ENCODE data around the gene PWWP2B.

The PWWP2B gene

DNA sequence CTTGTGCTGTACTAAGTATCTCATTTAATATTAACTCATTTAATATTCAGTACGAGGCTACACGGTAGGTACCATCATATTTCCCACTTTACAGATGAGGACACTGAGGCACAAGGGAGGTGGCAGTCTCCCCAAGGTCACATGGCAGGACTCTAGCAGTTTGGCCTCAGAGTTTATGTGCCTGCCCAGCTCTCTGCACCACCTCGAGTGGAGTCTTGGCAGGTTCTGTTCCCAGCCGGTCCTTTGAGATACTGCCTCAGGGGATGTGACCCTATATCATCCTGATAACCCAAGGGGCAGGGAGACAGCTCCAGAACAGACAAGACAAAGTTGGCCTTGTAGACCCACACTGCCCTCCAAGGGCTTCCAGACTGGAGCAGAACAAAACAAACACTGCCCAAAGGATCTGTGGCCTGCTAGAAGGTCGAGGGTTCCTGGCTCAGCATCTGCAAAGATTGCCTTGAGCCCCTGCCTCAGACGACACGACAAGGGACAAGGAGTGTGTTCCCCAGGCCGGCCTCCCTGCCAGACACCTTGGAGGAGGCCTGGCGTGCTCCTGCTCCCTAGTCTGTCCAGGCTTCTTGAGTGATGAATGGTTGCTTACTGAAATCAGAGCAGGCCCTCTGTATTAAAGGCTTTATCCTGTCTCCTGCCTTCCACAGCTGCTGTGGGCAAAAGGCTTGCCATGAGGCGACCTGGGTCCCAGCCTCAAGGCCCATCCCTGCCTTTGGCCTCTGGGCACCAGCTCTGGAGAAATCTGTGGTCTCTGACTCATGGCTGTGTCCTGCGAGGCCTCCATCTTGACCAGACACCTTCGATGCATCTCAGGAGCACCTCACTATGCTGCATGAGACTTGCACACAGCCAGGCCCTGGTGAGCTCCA lies 3.9 kb upstream of the PWWP2B start:
- no peak for DNase-seq (ENCODE audit: low read depth in 1 of 2, low spot score in 1 of 2)

DNA sequence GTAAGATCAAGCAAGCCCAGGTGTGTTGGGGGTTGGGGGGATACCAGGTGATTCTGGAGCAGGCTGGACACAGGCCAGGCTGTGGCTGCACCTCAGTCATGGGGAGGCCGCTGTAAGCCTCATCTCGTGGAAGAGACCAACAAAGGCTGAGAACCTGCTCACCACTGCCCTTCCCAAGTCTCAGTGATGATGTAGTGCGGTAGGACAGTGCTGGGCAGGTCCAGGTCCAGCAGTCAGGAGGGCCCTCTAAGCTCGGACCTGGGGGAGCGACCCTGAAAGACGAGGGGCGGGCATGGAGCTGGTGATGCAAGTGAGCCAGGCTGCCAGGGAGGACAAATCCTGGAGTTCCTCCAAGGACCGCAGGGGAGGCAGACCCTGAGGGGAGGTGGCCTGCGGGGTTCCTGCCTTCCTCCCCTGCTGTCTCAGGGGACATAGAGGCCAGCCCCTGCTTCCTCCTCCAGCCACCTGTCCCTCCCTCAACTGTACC lies 3.3 kb upstream of the PWWP2B start:
- no peak for DNase-seq (ENCODE audit: low read depth in 1 of 2, low spot score in 1 of 2)

DNA sequence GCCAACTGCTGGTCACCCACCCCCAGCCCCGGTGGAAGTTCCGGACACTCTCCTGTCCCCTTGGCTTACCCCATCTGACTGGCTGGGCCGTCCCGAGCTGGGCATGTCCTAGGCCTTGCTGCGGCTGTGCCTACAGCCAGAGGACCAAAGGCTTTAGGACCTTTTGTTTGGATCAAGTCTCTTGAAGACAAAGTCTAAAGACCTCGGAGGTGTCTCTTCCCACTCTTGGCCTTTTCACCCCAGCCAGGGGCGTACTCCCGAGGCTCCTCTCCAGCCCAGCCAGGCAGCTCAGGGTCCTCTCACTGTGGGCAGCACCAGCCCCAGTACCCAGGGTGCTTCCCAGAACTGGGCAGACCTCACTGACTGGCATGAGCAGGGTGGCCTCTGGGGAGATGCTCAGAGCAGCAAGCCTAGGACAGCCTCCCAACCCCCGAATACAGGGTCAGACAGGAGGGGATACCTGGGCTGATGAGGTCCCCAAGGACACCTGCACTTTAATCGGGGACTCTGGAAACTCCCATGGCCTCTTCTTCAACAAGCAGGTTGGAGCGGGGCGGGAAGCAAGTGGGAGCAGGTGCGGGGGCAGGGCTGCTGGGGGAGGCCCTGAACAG lies 2.7 kb upstream of the PWWP2B start:
- DNase-seq (ENCODE audit: low read depth in 1 of 2, low spot score in 1 of 2), result no peak

- DNase-seq (ENCODE audit: low read depth in 1 of 2, low spot score in 1 of 2), result no peak
Observed at GRCh38 chr10:132394936-132395703, 1.9 kb upstream of the PWWP2B start.

DNA sequence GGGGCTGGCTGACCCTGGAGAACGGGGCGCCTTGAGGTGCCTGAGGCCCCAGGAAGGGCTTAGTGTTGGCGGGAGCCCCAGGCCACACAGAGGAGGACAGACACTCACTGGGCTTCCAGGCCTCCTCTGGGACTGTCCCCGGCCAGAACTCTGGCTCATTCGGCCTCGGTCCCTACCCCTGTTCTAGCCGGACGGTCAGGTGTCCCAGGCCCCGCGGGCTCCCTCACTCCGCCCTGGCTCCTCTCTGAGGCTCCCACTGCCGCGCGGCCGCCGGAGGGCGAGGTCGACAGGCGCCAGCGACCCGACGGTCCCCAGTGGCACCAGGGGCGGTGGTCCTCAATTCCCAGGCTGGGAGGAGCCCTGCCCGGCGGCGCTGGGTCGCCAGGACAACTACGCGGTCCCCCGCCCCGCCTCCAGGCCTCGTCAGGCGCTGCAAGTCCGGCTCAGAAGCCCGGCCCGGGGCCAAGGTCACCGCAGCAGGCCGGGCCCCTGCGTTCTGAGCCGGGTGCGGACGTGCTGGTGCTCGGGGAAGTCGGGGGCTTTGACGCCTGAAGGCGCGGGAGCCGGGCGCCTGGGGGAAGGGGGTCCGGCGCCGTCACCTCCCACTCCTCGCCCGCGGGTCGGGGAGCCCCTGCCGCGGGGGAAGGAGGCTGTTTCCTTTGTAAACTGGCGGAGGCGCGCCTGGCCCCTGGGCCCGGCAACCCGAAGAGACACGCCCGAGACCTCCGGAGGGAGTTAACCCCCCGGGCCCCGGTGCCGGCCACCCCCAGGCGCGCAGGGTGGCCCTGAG lies 1.1 kb upstream of the PWWP2B start:
- no peak for DNase-seq (ENCODE audit: low read depth in 1 of 2, low spot score in 1 of 2)

GRCh38 chr10:132396494-132397035 lies 435 bp upstream of the PWWP2B start:
- DNase-seq (ENCODE audit: low read depth in 1 of 2, low spot score in 1 of 2), result peak; percentile 47 to 52

DNA sequence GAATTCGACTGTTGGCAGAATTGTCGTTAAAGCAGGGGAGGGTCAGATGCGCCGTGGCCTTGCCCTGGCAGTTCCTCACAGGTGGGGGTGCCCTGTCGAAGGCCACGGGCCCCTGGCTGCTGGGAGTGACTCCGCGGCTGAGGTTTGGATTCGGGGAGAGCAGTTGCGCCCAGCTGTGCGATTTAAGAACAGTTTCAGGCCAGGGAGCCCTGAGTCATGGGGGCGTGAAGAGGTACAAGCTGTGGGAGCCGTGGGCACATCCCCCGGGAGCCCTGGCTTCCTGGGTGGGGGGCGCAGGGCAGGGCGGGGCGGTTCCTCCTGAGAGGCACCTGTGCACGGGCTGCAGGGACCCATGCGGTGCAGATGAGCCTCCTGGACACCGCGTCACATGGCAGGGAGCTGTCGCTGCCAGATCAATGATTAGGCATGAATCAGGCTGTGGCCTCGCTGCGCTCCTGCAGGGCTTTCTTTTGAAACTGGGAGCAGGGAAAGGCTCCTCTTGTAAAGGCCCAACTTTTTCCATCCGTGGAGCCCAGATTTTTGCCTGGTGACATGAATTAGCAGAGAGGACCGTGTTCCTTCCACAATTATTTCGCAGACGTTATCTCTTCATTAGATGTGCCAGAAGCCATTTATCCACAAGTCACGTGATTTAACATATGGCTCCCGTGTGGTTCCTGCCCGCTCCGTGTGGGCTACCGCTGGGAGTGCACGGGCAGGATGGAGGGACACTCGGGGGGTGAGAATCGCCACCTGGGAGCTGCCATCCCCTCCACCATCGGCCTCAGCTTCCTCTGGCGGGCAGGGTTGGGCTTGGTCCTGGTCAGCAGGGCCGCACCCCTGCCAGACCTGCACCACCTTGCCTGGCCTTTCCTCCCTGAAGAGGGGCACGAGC lies 918 bp downstream of the PWWP2B start:
- no peak for DNase-seq (ENCODE audit: low read depth in 1 of 2, low spot score in 1 of 2)

DNA sequence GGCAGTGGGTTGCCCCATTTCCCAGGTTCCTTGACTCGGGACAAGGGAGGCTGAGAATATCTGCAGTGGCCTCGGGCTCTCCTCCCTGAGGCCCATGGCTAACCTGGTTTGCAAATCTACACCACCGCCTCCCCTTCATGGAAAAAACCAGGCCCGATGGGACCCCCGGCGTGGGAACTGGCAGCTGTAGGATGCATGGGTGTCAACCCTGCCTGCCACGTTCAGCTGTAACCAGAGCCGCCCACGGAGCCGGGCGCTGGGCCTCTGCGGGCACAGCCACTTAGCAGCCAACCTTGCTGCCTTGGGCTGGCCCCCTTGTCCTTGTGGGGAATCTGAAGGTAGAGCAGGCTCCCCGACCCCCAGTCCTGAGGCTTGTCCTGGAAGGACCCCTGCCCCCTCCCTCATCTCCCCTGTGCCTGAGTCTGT lies 1.6 kb downstream of the PWWP2B start:
- no peak for DNase-seq (ENCODE audit: low read depth in 1 of 2, low spot score in 1 of 2)

DNA sequence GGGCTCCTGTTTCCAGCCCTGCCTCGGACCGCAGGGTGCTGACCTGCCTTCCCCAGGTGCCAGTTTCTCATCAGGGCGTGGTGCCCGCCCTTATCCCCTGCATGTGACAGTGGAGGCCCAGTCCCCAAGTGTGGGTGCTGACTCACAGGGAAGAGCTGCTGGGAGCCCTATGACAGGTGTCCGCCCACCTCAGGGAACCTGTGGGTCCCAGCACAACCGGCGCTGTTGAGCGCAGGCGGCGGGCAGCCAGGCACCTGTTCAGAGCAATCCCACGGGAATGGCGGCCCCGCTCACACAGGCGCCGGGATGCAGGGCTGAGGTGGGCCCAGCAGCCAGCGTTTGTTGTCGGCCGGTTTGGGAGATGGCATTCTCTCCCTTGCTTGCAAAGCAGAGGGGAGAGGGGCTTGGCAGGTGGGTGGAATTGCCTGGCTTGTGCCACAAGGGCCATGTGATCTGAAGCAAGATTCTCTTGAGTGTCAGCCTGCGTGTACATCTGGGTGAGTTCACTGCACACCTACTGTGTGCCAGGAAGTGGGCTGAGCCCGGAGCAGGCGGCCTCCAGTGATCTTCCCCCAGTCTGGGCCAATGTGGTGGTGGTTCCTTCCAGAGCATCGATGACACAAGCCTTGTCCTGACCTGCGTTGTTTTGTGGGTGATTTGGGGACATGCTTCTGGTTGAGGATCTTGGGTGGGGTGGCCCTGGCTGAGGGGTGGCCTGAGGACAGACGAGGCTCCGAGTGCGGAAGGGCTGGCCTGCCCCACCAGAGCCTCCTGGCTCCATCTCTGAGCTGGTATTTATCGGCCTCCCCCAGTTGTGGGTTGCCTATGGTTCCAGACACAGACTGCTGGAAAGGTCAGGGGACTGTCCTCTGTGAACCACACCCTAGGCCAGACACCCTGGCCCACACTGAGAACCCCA lies 2.4 kb downstream of the PWWP2B start:
- no peak for DNase-seq (ENCODE audit: low read depth in 1 of 2, low spot score in 1 of 2)

DNA sequence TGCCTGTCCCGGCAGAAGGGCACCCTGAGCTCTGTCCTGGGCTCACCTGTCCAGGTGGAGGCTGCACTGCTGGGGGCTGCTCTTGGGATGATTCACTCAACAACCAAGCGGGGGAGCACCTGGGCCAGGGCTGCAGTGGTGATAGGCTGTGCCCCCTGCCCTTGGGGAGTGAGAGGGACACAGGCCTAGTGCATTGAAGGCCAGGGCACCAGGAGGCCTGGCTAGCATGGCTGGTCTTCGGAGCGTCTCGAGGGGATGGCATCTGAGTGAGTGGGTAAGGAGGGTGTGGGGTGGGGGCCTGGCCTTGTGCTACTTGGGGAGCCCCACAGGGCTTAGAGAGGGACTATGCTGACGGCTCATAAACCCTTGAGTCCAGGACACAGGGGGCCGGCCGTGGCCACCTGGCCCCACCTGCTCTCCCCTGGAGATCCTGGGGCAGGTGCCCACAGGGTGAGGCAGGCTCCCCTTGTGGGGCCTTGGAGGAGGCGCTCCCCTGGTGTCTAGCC lies 3.1 kb downstream of the PWWP2B start:
- DNase-seq (ENCODE audit: low read depth in 1 of 2, low spot score in 1 of 2), result no peak

- DNase-seq (ENCODE audit: low read depth in 1 of 2, low spot score in 1 of 2), result no peak
Observed at GRCh38 chr10:132400547-132401151, 3.6 kb downstream of the PWWP2B start.

- DNase-seq (ENCODE audit: low read depth in 1 of 2, low spot score in 1 of 2), result no peak
Observed at GRCh38 chr10:132401401-132402118, 4.6 kb downstream of the PWWP2B start.

- DNase-seq (ENCODE audit: low read depth in 1 of 2, low spot score in 1 of 2), result no peak
Observed at GRCh38 chr10:132402781-132403241, 5.8 kb downstream of the PWWP2B start.

DNA sequence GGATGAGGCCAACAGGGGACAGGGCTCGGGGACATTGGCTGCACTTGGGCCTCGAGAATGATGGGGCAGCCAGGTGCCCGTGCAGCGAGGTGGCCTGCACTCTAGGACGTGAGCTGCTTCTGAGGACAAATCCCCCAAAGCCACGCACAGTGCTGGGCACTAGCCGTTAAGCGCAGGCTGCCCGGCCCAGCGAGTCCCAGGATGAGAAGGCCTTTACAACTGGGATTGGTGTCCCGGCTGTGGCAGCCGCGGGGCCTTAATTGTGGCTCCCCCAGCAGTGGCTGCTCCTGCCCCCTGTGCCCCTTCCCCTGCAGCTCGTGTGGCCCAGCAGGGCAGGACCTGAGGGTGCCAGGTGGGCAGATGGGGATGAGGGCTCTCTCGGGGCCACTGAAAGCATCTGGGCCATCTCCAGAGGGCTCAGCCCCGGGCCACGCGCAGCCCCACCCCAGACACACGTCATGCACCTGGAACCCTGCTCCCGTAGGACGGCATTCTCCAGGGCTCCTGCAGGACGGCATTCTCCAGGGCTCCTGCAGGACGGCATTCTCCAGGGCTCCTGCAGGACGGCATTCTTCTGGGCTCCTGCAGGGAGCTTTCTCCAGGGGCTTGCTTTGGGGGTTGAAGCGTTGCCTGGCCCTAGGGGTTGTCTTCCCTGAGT lies 6.6 kb downstream of the PWWP2B start:
- DNase-seq (ENCODE audit: low read depth in 1 of 2, low spot score in 1 of 2), result no peak

- DNase-seq (ENCODE audit: low read depth in 1 of 2, low spot score in 1 of 2), result no peak
Observed at GRCh38 chr10:132404169-132404880, 7.3 kb downstream of the PWWP2B start.

DNA sequence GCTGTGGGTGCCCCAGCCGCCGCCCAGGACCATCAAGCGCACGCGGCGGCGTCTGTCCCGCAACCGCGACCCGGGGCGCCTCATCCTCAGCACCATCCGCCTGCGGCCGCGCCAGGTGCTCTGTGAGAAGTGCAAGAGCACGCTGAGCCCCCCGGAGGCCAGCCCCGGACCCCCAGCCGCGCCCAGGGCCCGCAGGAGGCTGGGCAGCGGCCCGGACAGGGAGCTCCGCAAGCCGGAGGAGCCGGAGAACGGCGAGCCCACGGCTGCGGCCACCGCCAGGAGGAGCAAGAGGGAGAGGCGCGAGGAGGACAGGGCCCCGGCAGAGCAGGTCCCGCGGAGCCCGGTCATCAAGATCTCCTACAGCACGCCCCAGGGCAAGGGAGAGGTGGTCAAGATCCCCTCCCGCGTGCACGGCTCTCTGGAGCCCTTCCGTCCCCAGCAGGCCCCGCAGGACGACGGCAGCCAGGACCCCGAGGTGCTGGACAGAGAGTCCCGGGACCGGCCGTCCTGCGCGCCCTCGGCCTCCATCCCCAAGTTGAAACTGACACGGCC lies 8.0 kb downstream of the PWWP2B start:
- DNase-seq (ENCODE audit: low read depth in 1 of 2, low spot score in 1 of 2), result no peak
